ENCODE results near the gene ETHE1. TPM values are rescaled to one million over a fixed set of nuclear protein-coding genes. Genes with fewer than 3 reads are reported as not detected.

ETHE1 gene
- total RNA-seq, 1 donor from 2014 or later: 16.0 TPM

DNA sequence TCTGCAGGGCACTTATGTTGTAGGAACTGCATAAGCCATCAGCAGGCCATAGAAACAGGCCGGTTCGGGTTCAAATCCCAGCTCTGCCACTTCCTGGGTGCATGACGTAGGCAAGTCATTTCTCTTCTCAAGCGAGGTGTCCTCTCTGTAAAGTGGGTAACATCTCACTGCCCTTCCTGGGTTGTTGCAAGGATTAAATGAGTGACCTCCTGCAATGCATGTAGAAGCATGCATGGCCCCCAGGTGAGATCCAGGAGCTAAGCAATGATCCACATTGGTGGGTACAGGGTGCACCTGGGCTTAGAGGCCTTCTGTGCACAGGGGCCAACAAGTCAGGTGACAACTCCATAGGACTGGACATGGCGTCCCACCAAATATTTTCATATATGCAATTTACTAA lies 36.2 kb downstream of the ETHE1 start:
- Mint-ChIP-seq H3K9me3 (ENCODE audit: unreplicated experiment) (peaks cover 1% of the 10 kb centered on the region), H3K27ac (ENCODE audit: unreplicated experiment) (no peak overlapping the region), H3K4me3 (ENCODE audit: unreplicated experiment) (no peak overlapping the region), H3K36me3 (ENCODE audit: unreplicated experiment) (no peaks in the 10 kb centered on the region), H3K27me3 (ENCODE audit: unreplicated experiment) (peaks cover 3% of the 10 kb centered on the region), H3K4me1 (ENCODE audit: low read depth, unreplicated experiment) (no peaks in the 10 kb centered on the region)
- TF ChIP-seq, protein P1, sequence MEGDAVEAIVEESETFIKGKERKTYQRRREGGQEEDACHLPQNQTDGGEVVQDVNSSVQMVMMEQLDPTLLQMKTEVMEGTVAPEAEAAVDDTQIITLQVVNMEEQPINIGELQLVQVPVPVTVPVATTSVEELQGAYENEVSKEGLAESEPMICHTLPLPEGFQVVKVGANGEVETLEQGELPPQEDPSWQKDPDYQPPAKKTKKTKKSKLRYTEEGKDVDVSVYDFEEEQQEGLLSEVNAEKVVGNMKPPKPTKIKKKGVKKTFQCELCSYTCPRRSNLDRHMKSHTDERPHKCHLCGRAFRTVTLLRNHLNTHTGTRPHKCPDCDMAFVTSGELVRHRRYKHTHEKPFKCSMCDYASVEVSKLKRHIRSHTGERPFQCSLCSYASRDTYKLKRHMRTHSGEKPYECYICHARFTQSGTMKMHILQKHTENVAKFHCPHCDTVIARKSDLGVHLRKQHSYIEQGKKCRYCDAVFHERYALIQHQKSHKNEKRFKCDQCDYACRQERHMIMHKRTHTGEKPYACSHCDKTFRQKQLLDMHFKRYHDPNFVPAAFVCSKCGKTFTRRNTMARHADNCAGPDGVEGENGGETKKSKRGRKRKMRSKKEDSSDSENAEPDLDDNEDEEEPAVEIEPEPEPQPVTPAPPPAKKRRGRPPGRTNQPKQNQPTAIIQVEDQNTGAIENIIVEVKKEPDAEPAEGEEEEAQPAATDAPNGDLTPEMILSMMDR (IDR thresholded peaks at IDR 0.05; ENCODE audit: partially characterized antibody, unreplicated experiment): no peak
- DNase-seq: no peak

DNA sequence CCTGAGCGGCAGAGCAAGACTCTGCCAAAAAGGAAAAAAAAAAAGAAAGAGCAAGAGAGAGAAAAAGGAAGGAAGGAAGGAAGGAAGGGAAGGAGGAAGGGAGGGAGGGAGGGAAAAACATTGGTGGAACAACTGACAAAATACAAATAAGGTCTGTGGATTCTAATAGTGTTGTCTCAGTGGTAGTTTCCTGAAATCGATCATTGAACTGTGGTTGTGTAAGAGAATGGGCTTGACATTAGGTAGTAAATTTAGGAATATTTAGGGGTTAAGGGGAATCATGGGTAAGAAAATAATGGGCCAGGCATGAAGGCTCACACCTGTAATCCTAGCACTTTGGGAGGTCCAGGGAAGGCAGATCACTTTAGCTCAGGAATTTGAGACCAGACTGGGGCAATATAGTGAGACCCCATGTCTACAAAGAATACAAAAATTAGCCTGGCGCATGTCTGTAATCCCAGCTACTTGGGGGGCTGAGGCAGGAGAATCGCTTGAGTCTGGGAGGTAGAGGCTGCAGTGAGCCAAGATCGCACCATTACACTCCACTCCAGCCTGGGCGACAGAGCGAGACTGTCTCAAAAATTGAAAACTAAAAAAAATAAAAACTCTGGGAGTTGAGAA lies 36.9 kb downstream of the ETHE1 start:
- peaks cover 3% of the 10 kb centered on the region for H3K27me3 Mint-ChIP-seq (ENCODE audit: unreplicated experiment)
- H3K27ac Mint-ChIP-seq (ENCODE audit: unreplicated experiment): no peak overlapping the region
- peaks cover 1% of the 10 kb centered on the region for H3K9me3 Mint-ChIP-seq (ENCODE audit: unreplicated experiment)
- H3K36me3 Mint-ChIP-seq (ENCODE audit: unreplicated experiment): no peaks in the 10 kb centered on the region
- no peak for DNase-seq
- H3K4me3 Mint-ChIP-seq (ENCODE audit: unreplicated experiment): no peak overlapping the region
- TF ChIP-seq, protein P1 (IDR thresholded peaks at IDR 0.05; ENCODE audit: partially characterized antibody, unreplicated experiment): no peak
- no peaks in the 10 kb centered on the region for H3K4me1 Mint-ChIP-seq (ENCODE audit: low read depth, unreplicated experiment)

DNA sequence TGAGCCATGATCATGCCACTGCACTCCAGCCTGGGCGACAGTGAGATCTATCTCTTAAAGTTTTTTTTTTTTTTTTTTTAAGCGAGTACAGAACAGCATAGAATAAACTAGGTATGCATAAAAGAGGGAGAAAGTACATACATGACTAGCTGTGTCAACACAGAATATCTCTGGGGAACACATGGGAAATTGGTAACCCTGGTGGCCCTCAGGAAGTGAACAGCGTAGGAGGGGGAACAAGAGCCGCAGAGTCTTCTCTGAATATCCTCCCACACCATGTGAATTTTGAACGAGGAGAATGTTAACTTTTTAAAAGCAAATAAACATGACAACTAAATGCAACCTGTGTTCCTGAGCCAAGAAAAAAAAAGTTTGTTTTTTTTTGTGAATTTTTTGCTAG lies 37.7 kb downstream of the ETHE1 start:
- H3K27ac Mint-ChIP-seq (ENCODE audit: unreplicated experiment): no peak overlapping the region
- H3K4me3 Mint-ChIP-seq (ENCODE audit: unreplicated experiment): no peak overlapping the region
- no peak for DNase-seq
- no peaks in the 10 kb centered on the region for H3K36me3 Mint-ChIP-seq (ENCODE audit: unreplicated experiment)
- TF ChIP-seq, protein P1 (IDR thresholded peaks at IDR 0.05; ENCODE audit: partially characterized antibody, unreplicated experiment): no peak
- no peaks in the 10 kb centered on the region for H3K4me1 Mint-ChIP-seq (ENCODE audit: low read depth, unreplicated experiment)
- H3K27me3 Mint-ChIP-seq (ENCODE audit: unreplicated experiment): peaks cover 3% of the 10 kb centered on the region
- peaks cover 1% of the 10 kb centered on the region for H3K9me3 Mint-ChIP-seq (ENCODE audit: unreplicated experiment)

DNA sequence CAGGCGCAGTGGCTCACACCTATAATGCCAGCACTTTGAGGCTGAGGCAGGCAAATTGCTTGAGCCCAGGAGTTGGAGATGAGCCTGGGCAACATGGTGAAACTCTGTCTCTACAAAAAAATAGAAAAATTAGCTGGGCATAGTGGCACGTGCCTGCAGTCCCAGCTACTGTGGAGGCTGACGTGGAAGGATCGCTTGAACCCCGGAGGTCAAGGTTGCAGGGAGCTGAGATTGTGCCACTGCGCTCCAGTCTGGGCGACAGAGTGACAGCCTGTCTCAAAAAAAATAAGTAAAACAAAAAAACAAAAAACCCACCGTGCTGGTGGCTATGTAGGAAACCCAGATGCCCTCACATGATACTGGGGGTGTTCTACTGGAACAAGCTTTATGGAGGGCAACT lies 38.8 kb downstream of the ETHE1 start:
- no peak for DNase-seq
- Mint-ChIP-seq H3K36me3 (ENCODE audit: unreplicated experiment) (no peaks in the 10 kb centered on the region), H3K27ac (ENCODE audit: unreplicated experiment) (no peak overlapping the region), H3K9me3 (ENCODE audit: unreplicated experiment) (peaks cover 1% of the 10 kb centered on the region), H3K27me3 (ENCODE audit: unreplicated experiment) (peaks cover 3% of the 10 kb centered on the region), H3K4me3 (ENCODE audit: unreplicated experiment) (no peak overlapping the region), H3K4me1 (ENCODE audit: low read depth, unreplicated experiment) (no peaks in the 10 kb centered on the region)
- TF ChIP-seq, protein P1 (IDR thresholded peaks at IDR 0.05; ENCODE audit: partially characterized antibody, unreplicated experiment): no peak

DNA sequence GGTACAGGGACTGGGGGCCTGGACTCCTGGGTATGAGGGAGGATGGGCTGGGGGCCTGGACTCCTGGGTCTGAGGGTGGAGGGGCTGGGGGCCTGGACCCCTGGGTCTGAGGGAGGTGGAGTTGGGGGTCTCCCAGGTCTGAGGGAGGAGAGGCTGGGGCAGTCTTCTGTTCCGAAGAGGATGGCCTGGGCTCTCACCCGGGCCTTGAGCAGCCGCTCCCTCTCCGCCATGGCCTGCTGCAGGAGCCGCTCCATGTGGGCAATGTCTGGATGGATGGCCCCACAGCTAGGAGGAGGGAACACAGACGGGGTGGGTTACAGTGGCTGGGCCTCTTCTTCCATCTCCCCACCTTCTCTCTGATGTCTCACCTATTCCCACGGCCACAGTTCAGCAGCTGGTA lies 40.6 kb downstream of the ETHE1 start:
- peaks cover 6% of the 10 kb centered on the region for H3K27me3 Mint-ChIP-seq (ENCODE audit: unreplicated experiment)
- H3K9me3 Mint-ChIP-seq (ENCODE audit: unreplicated experiment): peaks cover 1% of the 10 kb centered on the region
- no peak overlapping the region for H3K4me3 Mint-ChIP-seq (ENCODE audit: unreplicated experiment)
- DNase-seq: no peak
- TF ChIP-seq, protein P1 (IDR thresholded peaks at IDR 0.05; ENCODE audit: partially characterized antibody, unreplicated experiment): no peak
- H3K36me3 Mint-ChIP-seq (ENCODE audit: unreplicated experiment): no peaks in the 10 kb centered on the region
- no peaks in the 10 kb centered on the region for H3K4me1 Mint-ChIP-seq (ENCODE audit: low read depth, unreplicated experiment)
- no peak overlapping the region for H3K27ac Mint-ChIP-seq (ENCODE audit: unreplicated experiment)

All from glutamatergic neuron (in vitro differentiated cells).